Endothelial cell of umbilical vein (primary cell): Measurements from ENCODE around the gene FBXL17. TPM values are rescaled to one million over a fixed set of nuclear protein-coding genes. Genes with fewer than 3 reads are reported as not detected.

ENCODE experiments used
- BruUV-seq: library from RNA; stranded (reverse); fragments of 400-500 nt; replicated peaks from 2 replicates; lab custom pipeline; 2021; lab: Mats Ljungman, UMichigan
- CTCF ChIA-PET: fragments of 300-600, 350-600 bp; sonication (Branson Sonifier 250); formaldehyde crosslinking; loops from one replicate; lab custom pipeline; 2021; ENCODE audit warnings: antibody characterized with exemption, inconsistent platforms; lab: Charles Lee
- POLR2A ChIA-PET: fragments of 300-600, 350-600 bp; sonication (Branson Sonifier 250); formaldehyde crosslinking; loops from one replicate; lab custom pipeline; 2021; ENCODE audit warnings: antibody characterized with exemption, inconsistent platforms; lab: Charles Lee
- DNase-seq: peaks from one replicate; pipeline ENCODE4 v3.0.0-alpha.2; 2011; ENCODE audit warnings: low read depth, low spot score
- FAIRE-seq: peaks from 2 replicates; lab custom pipeline; 2011; peaks lifted over from hg19 to GRCh38; lab: Jason Lieb, UNC
- H2AFZ ChIP-seq: 2 replicates; pipeline ENCODE4 v1.6.0; 2012; ENCODE audit warnings: low read depth, low read length, control low read depth, inconsistent platforms
- H3K27ac ChIP-seq: 2 replicates; pipeline ENCODE4 v1.5.1; 2011; ENCODE audit warnings: low read depth, mild to moderate bottlenecking, control low read depth, low read length, moderate library complexity; ENCODE audit not compliant: insufficient read depth
- H3K27me3 ChIP-seq, 2 experiments: 2 replicates each; pipeline versions ENCODE4 v1.6.0 to v1.6.1; 2011; ENCODE audit warnings: low read length in 2 of 2, mixed read lengths in 1 of 2; ENCODE audit not compliant: control insufficient read depth in 2 of 2, insufficient read depth in 2 of 2
- H3K36me3 ChIP-seq, 2 experiments: 2 replicates in 1 of 2; 3 replicates in 1 of 2; pipeline ENCODE4 v1.5.1; 2011; ENCODE audit warnings: low read length in 2 of 2, mild to moderate bottlenecking in 1 of 2, moderate library complexity in 1 of 2; ENCODE audit not compliant: control insufficient read depth in 2 of 2, insufficient read depth in 2 of 2; ENCODE audit errors: extremely low read depth in 1 of 2
- H3K4me1 ChIP-seq: 3 replicates; pipeline ENCODE4 v1.5.1; 2011; ENCODE audit warnings: mild to moderate bottlenecking, low read length; ENCODE audit not compliant: control insufficient read depth, insufficient read depth; ENCODE audit errors: extremely low read depth
- H3K4me2 ChIP-seq: 2 replicates; pipeline ENCODE4 v1.6.1; 2011; ENCODE audit warnings: low read length, control low read depth, mixed read lengths; ENCODE audit not compliant: insufficient read depth
- H3K4me3 ChIP-seq, 3 experiments: fragments of 200-600 bp in 1 of 3; sonication (generic), shearing (Covaris generic) in 1 of 3; replicated peaks in 1 of 3; 2 replicates each; pipeline ENCODE4 v1.5.1; 2011 to 2016; ENCODE audit warnings: control low read depth in 3 of 3, low read length in 3 of 3, mild to moderate bottlenecking in 2 of 3, inconsistent platforms in 1 of 3, low read depth in 1 of 3, moderate library complexity in 1 of 3; ENCODE audit not compliant: insufficient read depth in 1 of 3
- H3K79me2 ChIP-seq: 2 replicates; pipeline ENCODE4 v1.6.0; 2012; ENCODE audit warnings: low read length, inconsistent platforms; ENCODE audit not compliant: control insufficient read depth, insufficient read depth
- H3K9ac ChIP-seq: replicated peaks from 2 replicates; pipeline ENCODE3; 2011; ENCODE audit warnings: low read length, control low read depth; ENCODE audit not compliant: insufficient read depth; ENCODE audit errors: extremely low read depth
- H3K9me1 ChIP-seq: replicated peaks from 3 replicates; pipeline ENCODE4 v1.6.0; 2011; ENCODE audit warnings: mild to moderate bottlenecking, low read length; ENCODE audit not compliant: control insufficient read depth, insufficient read depth; ENCODE audit errors: extremely low read depth
- H3K9me3 ChIP-seq: replicated peaks from 2 replicates; pipeline ENCODE4 v1.5.1; 2012; ENCODE audit warnings: low read length, inconsistent platforms; ENCODE audit not compliant: control insufficient read depth, insufficient read depth
- H4K20me1 ChIP-seq: replicated peaks from 2 replicates; pipeline ENCODE3; 2011; ENCODE audit warnings: mild to moderate bottlenecking, low read length; ENCODE audit not compliant: control insufficient read depth, insufficient read depth; ENCODE audit errors: extremely low read depth
- CTCF ChIP-seq, 2 donors: IDR thresholded peaks; 1 replicate in 1 of 2; 2 replicates in 1 of 2; pipeline ENCODE4 v1.5.1; 2011; ENCODE audit warnings: low read length in 2 of 2, mild to moderate bottlenecking in 2 of 2, moderate library complexity in 2 of 2, control low read depth in 1 of 2, inconsistent platforms in 1 of 2, low read depth in 1 of 2; ENCODE audit not compliant: insufficient read depth in 1 of 2; ENCODE audit errors: extremely low read depth in 1 of 2
- GATA2 ChIP-seq: IDR thresholded peaks from 2 replicates; pipeline ENCODE4 v1.7.0; 2011; ENCODE audit warnings: low read depth, mild to moderate bottlenecking, moderate library complexity, mixed read lengths, low read length; ENCODE audit not compliant: insufficient read length, insufficient read depth
- JUN ChIP-seq: IDR thresholded peaks from 2 replicates; pipeline ENCODE4 v1.6.1; 2011; ENCODE audit warnings: borderline replicate concordance, low read depth; ENCODE audit not compliant: insufficient read length, insufficient read depth
- MYC ChIP-seq: IDR thresholded peaks from one replicate; pipeline ENCODE4 v1.6.1; 2011; ENCODE audit warnings: mild to moderate bottlenecking, low read depth, low read length
- POLR2AphosphoS5 ChIP-seq: IDR thresholded peaks from 2 replicates; pipeline ENCODE4 v1.6.1; 2012; ENCODE audit warnings: low read depth, mild to moderate bottlenecking, control low read depth, low read length, moderate library complexity; ENCODE audit not compliant: insufficient read depth
- dilution Hi-C: fragments of 300-500 bp; cut with MboI; formaldehyde crosslinking; loops from one replicate; pipeline ENCODE4 v1.15.0; 2019; ENCODE audit warnings: low sequenced_read_pairs; ENCODE audit not compliant: extremely low pct_ligation_motif_present
- intact Hi-C: fragments of 100-400 bp; cut with micrococcal nuclease; formaldehyde crosslinking; loops from one replicate; pipeline ENCODE4 v1.10.0; 2022
- polyA plus RNA-seq, 4 experiments: library from polyadenylated mRNA; depleted of rRNA in 3 of 4; stranded (reverse) in 3 of 4; unstranded in 1 of 4; fragments of >200 nt; gene quantifications; 2 replicates each; pipeline versions ENCODE4 v1.2.1 to v1.2.3, GENCODE V29; 2011 to 2012; ENCODE audit warnings: missing spikeins in 1 of 4
- total RNA-seq: library from RNA; stranded (reverse); gene quantifications from 2 replicates; pipeline ENCODE4 v1.2.3, GENCODE V29; 2021
- TF ChIP-seq, protein P1 (sequence below): IDR thresholded peaks from 2 replicates; pipeline ENCODE4 v1.6.1; 2011; ENCODE audit not compliant: insufficient read depth, insufficient read length

Gene FBXL17
- total and polyA plus RNA-seq, 2 donors (not counting 3 experiments of a cell fraction or from before 2014, with no cell fraction given), result 2.7 to 8.8 TPM

- no peaks in the 10 kb centered on the region for H4K20me1 ChIP-seq
- TF ChIP-seq POLR2AphosphoS5, result no peak
- TF ChIP-seq, protein P1, sequence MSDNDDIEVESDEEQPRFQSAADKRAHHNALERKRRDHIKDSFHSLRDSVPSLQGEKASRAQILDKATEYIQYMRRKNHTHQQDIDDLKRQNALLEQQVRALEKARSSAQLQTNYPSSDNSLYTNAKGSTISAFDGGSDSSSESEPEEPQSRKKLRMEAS, result no peak
- no peak for TF ChIP-seq GATA2
- no peak for TF ChIP-seq MYC
- TF ChIP-seq CTCF (IDR thresholded peaks at IDR 0.05; ENCODE audit: extremely low read depth in 1 of 2, insufficient read depth in 1 of 2, low read depth in 1 of 2, low read length in 2 of 2), result no peak
- no peak for TF ChIP-seq JUN
- POLR2A ChIA-PET, result no interaction called here
- dilution Hi-C loops, result no loop called here
- H3K36me3 ChIP-seq, result no peaks in the 10 kb centered on the region
- no peak overlapping the region for H3K9ac ChIP-seq
- no peak overlapping the region for H3K4me3 ChIP-seq
- H3K4me1 ChIP-seq, result no peaks in the 10 kb centered on the region
- DNase-seq (no peak), FAIRE-seq (no peak)
- no peak overlapping the region for H3K27ac ChIP-seq
- no peak overlapping the region for H3K4me2 ChIP-seq
- no peaks in the 10 kb centered on the region for H3K79me2 ChIP-seq
- H3K9me3 ChIP-seq, result no peaks in the 10 kb centered on the region
- peaks cover 2% of the 10 kb centered on the region for H3K9me1 ChIP-seq
- H3K27me3 ChIP-seq, result no peaks in the 10 kb centered on the region
- no TSS peak for BruUV-seq
- intact Hi-C loops, result no loop called here
- no peak overlapping the region for H2AFZ ChIP-seq
- CTCF ChIA-PET, result interaction anchor here (1.7 to 1.9 kb wide), 2 partner anchors 8 to 19 kb away, joined by 5 to 7 read pairs; no protein-coding TSS in a partner anchor
Observed at GRCh38 chr5:107913494-107913893, 468.4 kb downstream of the FBXL17 start.
